GM19351 (cell line): ENCODE measurements around the gene SORCS2.

Experiments used
- ATAC-seq: cut with Tn5 transposase; IDR thresholded peaks from one replicate; pipeline ENCODE4 v1.9.1; 2021; ENCODE audit warnings: mild to moderate bottlenecking, moderate library complexity; ENCODE audit not compliant: unreplicated experiment

The SORCS2 gene

DNA sequence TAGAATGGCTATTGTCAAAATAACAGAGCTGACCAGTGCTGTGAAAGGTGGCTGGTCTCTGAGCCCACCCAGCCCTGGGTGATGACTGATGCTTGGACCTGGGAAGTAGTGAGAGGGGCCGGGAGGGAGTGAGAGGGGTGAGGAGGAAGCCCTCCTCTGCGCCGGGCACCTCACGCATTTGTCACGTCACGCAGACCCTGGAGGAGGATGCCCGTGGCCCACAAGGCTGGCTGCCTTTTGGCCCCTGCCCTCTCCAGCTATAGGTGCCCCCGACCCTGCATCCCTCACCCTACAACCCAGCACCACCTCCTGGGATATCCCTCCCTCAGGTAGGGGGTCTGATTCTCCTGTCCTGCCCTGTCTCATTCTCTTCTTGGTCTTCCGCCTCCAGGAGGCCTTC is 539.9 kb downstream of the SORCS2 start:
- no peak for ATAC-seq

DNA sequence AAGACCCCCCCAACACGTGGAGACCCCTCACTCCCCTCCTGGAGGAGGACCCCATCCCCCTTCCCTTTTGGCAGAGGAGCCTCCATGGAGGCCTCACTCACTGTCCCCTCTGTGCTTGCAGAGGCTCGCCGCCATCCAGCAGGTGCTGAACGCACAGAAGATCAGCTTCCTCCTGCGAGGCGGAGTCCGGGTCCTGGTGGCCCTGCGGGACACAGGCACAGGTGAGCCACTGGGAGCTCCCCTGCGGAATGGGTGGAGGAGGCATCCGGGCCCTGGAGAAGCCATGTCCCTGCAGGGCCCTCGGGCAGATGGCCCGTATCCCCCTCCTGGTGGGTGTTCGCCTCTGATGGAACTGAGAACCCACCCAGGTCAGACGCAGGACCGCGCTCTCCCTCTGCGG is 540.9 kb downstream of the SORCS2 start:
- ATAC-seq = no peak

- ATAC-seq = no peak
Observed at GRCh38 chr4:7733801-7734650, 541.7 kb downstream of the SORCS2 start.

DNA sequence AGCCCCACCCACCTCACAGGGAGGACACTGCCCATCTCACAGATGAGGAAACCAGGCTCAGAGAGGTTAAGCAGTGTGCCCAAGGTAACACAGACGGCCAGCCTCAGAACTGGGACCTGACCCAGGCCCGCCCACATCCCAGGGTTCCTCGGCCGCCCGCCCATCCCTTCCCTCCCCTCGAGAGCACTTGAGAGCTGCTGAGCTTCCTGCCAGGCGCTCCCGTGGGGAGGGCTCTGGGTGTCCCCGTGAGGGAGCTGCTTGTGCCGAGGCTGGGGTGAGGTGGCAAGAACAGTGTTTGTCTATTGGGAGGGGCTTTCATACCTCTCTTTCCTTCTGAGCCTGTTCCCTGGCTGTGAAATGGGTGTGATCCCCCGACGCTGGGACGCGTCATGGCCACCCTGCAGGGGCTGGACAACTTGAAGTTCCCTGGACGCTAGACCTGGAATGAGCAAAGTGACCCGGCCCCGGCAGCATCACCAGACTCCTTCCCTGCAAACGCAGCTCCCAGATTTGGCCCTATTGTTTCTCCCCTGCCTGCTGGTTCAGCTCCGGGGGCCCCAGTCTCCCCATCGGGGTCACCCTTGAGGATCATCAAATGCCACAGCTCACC is 542.4 kb downstream of the SORCS2 start:
- ATAC-seq = no peak

DNA sequence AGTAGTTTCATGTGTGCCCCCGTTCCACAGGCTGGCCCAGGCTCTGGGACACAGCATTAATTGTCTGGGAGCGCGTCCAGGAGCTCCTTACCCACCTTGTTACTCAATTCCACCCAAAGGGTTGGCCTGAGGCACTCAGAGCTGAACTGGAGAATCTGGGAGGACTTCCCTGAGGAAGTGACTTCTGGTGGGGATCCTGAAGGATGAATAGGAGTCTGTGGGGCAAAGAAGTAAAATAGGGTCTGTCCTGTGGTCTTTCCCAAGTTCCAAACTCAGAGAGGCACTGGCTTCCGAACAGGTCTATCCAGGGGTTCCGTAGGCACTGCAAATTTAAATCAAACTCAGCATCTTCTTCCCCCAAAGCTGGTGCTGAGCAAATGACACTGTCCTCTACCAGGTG is 543.1 kb downstream of the SORCS2 start:
- ATAC-seq = no peak

DNA sequence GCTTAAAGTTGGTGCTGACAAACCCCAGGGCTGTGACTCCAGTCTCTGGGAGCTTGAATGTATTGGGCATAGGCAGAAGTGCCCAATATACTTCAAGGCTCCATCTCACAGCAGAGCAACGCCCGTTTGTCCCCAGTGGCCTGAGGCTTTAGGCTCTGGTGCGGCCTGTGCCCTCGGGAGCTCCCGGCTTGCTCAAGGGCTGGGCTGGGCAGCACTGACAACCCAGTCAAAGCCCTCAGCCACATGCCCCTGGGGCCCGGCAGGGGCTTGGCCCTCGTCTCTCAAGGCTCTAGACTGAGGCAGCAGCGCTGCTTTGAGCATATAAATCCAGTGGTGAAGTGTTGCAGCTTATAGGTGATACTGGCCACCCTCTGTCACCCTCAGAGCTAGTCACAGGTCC is 543.6 kb downstream of the SORCS2 start:
- no peak for ATAC-seq

GRCh38 chr4:7736436-7737267 is 544.3 kb downstream of the SORCS2 start:
- ATAC-seq = no peak

DNA sequence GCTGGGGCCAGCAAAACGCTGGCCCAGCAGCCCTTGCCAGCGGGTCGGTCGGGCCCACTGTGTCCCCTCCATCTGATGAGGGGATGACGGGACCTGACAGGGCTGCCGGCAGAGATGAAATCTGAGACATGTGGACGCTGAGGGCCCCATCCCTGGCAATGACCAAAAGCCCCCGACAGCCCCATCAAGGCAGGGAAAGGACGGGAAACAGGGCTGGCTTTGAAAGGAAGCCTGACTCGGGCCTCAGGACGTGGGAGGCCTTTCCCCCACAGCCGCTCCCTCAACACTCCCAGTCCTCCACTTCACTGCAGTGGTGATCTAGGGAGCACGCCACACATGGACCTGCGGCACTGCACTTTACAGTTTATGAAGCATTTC is 544.9 kb downstream of the SORCS2 start:
- no peak for ATAC-seq

DNA sequence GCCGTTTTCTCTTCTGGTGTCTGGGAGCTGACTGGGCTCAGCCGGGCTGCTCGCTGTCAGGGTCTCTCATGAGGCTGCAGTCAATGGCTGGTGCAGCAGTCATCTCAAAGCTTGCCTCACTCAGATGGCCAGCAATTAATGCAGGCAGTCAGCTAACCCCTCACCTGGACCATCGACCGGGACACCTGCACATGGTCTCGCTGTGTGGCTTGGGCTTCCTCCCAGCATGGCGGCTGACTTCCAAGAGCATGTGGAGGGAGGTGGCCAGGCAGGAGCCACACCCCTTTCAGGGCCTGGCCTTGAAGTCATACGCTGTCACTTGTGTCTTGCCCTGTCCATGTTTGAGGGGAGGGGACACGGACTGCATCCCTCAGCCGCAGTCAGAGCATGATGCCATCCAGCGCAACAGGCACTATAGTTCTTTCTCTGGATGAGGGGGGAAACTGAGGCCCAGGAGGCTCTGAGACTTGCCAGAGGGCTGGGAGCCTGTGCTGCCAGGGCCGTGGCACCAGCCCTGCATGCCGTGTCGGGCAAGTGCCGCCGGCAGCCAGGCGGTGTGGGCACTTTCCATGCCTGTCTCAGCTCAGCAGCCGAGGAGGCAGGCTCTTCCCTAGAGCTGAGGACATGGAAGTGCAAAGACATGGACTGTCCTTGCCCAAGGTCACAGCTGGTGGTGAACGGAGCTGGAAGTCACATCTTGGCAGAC is 545.6 kb downstream of the SORCS2 start:
- no peak for ATAC-seq

- no peak for ATAC-seq
Observed at GRCh38 chr4:7738458-7739076, 546.2 kb downstream of the SORCS2 start.

- ATAC-seq = no peak
Observed at GRCh38 chr4:7739077-7739917, 547.0 kb downstream of the SORCS2 start.

DNA sequence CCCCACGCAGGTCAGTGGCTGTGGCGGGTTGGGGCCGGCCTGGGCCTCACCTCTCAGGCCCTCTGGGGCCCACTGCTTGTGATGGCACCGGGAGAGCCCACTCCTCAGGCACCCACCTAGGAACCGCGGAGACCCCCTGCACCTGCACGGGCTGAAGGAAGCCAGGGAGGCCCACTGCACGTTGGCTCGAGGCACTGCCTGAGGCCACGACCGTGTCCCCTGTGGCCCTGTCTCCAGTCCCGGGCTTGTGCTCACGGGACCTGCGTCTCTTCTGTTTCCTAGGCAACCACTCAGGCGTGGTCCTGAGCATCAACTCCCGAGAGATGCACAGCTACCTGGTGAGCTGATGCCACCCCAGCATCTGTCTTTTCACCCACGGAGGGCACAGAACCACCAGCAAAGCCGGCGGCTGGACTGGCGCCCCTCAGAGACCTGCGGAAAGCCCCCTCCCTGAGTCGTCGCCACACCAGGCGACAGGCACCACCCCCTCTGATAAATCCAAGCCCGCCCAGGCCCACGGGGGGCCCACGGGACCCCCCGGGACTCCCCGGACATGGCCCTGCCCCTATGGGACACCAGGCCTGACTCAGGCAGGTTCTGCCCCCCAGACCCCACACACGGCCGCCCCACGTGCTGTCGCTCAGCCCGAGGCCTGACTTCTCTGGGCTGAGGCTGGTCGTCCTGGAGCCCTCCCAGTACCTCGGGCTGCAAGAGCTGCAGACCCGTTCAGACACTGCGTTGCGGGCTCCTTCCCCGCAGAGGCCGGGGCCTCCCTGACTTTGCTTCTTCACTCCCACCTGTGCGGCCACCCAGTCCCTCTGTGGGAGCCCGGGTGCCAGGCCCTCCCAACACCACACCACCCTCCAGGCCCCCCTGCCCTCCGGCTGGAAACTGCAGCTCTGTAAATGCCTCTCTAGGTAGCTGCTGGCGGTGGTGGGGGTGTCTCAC is 547.9 kb downstream of the SORCS2 start:
- ATAC-seq = no peak

DNA sequence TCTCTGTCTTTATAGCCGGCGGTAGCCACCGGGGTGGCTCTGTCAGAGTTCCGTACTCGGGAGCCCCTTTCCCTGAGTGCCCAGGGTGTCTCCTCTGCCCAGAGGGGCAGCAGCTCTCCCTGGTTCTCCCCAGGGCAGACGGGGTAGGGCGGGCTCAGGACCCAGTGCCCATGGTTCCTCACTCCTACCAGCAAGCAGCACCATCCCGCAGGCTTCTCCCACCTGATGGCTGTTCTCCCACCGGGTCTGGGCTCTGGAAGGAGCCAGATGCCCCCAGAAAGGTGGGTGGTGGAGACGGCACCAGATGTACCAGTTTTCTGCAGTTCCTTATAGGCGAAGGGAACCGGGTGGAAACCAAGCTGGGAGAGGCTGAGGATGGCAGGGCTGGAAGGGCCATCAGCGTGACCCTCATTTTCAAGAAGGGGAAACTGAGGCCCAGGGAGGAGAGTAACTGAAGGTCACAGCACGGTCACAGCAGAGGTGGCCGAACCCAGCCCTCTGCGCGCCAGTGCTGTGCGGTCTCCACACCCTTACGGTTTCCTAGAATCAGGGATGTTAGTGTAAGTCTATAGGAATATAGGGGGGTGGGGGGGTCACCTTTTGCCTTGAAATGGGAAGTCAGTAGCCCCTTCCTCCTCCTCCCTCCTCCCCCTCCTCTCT is 548.7 kb downstream of the SORCS2 start:
- no peak for ATAC-seq

DNA sequence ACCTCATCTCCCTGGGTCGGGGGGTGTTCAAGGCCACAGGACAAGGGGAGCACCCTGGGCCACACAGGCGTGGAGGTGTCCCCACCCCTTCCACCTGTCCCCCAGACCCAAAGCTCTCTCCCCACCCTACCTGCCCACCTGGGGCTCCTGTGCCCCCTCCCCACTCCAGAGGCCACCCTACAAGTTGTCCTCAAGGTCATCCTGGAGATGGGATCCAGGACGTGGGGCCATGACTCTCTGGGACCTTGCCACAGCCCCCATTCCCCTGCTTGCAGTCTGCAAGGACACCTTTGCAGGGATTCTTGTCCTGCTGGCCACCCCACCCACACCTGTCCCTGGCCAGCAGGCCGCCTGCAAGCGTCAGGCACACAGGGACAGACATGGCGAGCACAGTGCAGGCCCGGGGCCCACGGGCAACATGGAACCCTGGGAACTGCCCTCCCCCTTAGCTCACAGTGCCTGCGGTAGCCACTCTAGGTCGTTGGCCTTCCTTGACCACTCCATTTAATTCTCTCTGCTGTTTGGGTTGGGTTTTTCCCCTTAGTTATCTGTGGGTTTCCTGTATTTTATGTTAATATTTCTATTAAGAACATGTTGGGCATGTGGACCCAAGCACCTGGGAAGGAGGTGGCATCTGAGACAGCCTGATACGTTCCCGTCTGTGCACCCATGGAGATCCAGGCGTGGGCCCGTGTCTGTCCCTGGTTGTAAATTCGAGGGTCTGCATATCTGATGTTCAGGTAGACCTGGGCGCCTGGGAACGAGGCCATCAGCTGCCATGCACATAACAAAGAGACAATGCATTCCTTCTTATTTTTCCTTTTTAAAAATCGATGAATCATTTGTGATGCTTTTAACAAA is 549.8 kb downstream of the SORCS2 start:
- ATAC-seq = no peak

DNA sequence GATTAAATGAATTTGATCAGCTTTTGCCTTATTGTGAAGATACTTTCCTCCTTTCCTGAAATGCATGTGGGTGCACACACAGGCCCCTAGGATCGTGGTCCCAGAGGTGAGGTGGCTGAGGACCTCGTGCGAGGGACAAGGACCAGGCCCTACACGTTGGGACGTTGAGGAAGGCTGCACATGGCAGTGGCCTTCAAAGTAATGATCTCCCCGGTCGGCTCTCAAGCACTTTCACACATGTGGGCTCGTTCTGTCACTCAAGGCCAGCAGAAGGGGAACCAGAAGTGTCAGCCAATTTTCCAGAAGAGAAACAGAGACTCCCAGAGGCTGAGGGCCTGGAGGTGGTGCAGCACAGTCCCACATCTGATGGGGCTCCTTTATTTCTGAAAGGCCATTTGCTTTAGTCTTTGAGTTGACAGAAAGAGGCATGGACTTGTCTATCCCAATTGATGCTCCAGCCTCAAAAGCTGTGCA is 550.5 kb downstream of the SORCS2 start:
- no peak for ATAC-seq

DNA sequence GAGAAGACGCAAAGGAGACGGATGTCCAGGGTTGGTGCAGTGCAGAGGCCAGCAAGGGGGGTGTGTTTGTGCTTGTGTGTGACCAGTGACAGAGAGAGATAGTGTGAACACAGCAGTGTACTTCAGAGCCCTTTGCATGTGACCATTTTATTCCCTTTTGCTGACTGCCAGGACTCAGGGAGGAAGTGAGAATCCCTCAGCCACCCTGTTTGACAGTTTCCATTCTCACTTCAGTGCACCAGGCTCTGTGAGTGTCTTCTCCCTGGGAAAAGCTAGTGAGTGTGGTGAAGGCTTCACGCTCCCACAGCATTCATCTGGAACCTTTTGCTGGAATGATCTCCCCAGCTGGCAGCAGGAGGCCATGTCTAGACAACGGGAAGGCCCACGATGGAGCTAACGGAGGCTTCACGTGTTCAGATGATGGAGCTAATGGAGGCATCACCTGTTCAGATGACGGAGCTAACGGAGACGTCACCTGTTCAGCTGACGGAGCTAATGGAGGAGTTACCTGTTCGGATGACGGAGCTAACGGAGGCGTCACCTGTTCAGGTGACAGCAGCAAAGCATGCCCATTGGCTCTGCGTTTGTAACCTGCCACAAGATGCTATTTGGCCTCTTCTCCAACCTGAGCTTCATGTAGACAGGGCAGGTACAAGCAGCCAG is 551.9 kb downstream of the SORCS2 start:
- no peak for ATAC-seq
